Measurements from ENCODE around the gene QRICH2.
"Not testable (repeated sequence)": the region's sequence is repeated elsewhere in the genome, so short reads cannot be mapped to it uniquely, and the experiment has no call there.

Gene QRICH2

GRCh38 chr17:76265624-76266243, 42.3 kb downstream of the QRICH2 start:
- DNase-seq (ENCODE audit: low read depth): no peak

- peak; percentile 98 for DNase-seq (ENCODE audit: low read depth)
Measured at GRCh38 chr17:76264755-76265623, 43.1 kb downstream of the QRICH2 start, which contains the start of gene UBALD2. UBALD2 (plus strand) TSS chr17:76265348; CDS start chr17:76265506, 158 bp downstream.

GRCh38 chr17:76264425-76264754, 43.7 kb downstream of the QRICH2 start:
- no peak for DNase-seq (ENCODE audit: low read depth)

- no peak for DNase-seq (ENCODE audit: low read depth)
Measured at GRCh38 chr17:76263896-76264295, 44.2 kb downstream of the QRICH2 start.

GRCh38 chr17:76262732-76263344, 45.2 kb downstream of the QRICH2 start:
- DNase-seq (ENCODE audit: low read depth): no peak

- DNase-seq (ENCODE audit: low read depth): no peak
Measured at GRCh38 chr17:76261421-76262215, 46.5 kb downstream of the QRICH2 start.

- no peak for DNase-seq (ENCODE audit: low read depth)
Measured at GRCh38 chr17:76260669-76261068, 47.4 kb downstream of the QRICH2 start.

GRCh38 chr17:76260220-76260619, 47.9 kb downstream of the QRICH2 start:
- DNase-seq (ENCODE audit: low read depth): no peak

- not testable (repeated sequence) for DNase-seq (ENCODE audit: low read depth)
Measured at GRCh38 chr17:76256430-76257050, 51.5 kb downstream of the QRICH2 start.

GRCh38 chr17:76255801-76256429, 52.2 kb downstream of the QRICH2 start:
- no peak for DNase-seq (ENCODE audit: low read depth)

GRCh38 chr17:76254275-76254674, 53.8 kb downstream of the QRICH2 start:
- no peak for DNase-seq (ENCODE audit: low read depth)

GRCh38 chr17:76253841-76254240, 54.2 kb downstream of the QRICH2 start:
- no peak for DNase-seq (ENCODE audit: low read depth)

GRCh38 chr17:76252967-76253766, 54.9 kb downstream of the QRICH2 start:
- not testable (repeated sequence) for DNase-seq (ENCODE audit: low read depth)

GRCh38 chr17:76252040-76252954, 55.8 kb downstream of the QRICH2 start:
- no peak for DNase-seq (ENCODE audit: low read depth)

GRCh38 chr17:76251478-76252039, 56.5 kb downstream of the QRICH2 start:
- DNase-seq (ENCODE audit: low read depth): no peak

- no peak for DNase-seq (ENCODE audit: low read depth)
Measured at GRCh38 chr17:76250141-76250540, 57.9 kb downstream of the QRICH2 start.

- DNase-seq (ENCODE audit: low read depth): no peak
Measured at GRCh38 chr17:76248013-76248782, 59.9 kb downstream of the QRICH2 start.

GRCh38 chr17:76247304-76247703, 60.8 kb downstream of the QRICH2 start:
- DNase-seq (ENCODE audit: low read depth): no peak
